ENCODE measurements around the gene NKPD1.

Gene NKPD1

GRCh38 chr19:45154064-45154827 is 6.5 kb downstream of the NKPD1 start:
- no peak for DNase-seq (ENCODE audit: low read depth)

- peak; percentile 34 for DNase-seq (ENCODE audit: low read depth)
These were observed 7.3 kb downstream of the NKPD1 start for GRCh38 chr19:45153339-45154063.

GRCh38 chr19:45152504-45153338 is 8.1 kb downstream of the NKPD1 start:
- DNase-seq (ENCODE audit: low read depth): peak; percentile 42

GRCh38 chr19:45151821-45152503 is 8.8 kb downstream of the NKPD1 start:
- no peak for DNase-seq (ENCODE audit: low read depth)

- DNase-seq (ENCODE audit: low read depth): no peak
These were observed 9.5 kb downstream of the NKPD1 start for GRCh38 chr19:45151320-45151719.

GRCh38 chr19:45150751-45151281 is 10.0 kb downstream of the NKPD1 start:
- no peak for DNase-seq (ENCODE audit: low read depth)

- no peak for DNase-seq (ENCODE audit: low read depth)
These were observed 10.6 kb downstream of the NKPD1 start for GRCh38 chr19:45150180-45150579.

- DNase-seq (ENCODE audit: low read depth): no peak
These were observed 11.7 kb downstream of the NKPD1 start for GRCh38 chr19:45149129-45149528.

- no peak for DNase-seq (ENCODE audit: low read depth)
These were observed 12.7 kb downstream of the NKPD1 start for GRCh38 chr19:45147835-45148676.

- DNase-seq (ENCODE audit: low read depth): no peak
These were observed 14.0 kb downstream of the NKPD1 start for GRCh38 chr19:45146741-45147205.

GRCh38 chr19:45146251-45146650 is 14.5 kb downstream of the NKPD1 start:
- DNase-seq (ENCODE audit: low read depth): no peak

- no peak for DNase-seq (ENCODE audit: low read depth)
These were observed 15.3 kb downstream of the NKPD1 start for GRCh38 chr19:45145270-45146189.

GRCh38 chr19:45144431-45145269 is 16.1 kb downstream of the NKPD1 start:
- DNase-seq (ENCODE audit: low read depth): no peak

GRCh38 chr19:45142726-45143110 is 18.1 kb downstream of the NKPD1 start:
- no peak for DNase-seq (ENCODE audit: low read depth)

- DNase-seq (ENCODE audit: low read depth): no peak
These were observed 18.6 kb downstream of the NKPD1 start for GRCh38 chr19:45142016-45142725.

- DNase-seq (ENCODE audit: low read depth): no peak
These were observed 19.4 kb downstream of the NKPD1 start for GRCh38 chr19:45141203-45141900.

GRCh38 chr19:45140533-45140932 is 20.2 kb downstream of the NKPD1 start:
- DNase-seq (ENCODE audit: low read depth): no peak

Data from activated T-cell treated with anti-CD3 and anti-CD28 coated beads for 48 hours (primary cell).